Fibroblast of peridontal ligament (primary cell): ENCODE measurements around the gene LTF.
"Not testable (repeated sequence)": the region's sequence is repeated elsewhere in the genome, so short reads cannot be mapped to it uniquely, and the experiment has no call there.

Experiments used
- DNase-seq: peaks from one replicate; pipeline ENCODE4 v3.0.0-alpha.2; 2010; ENCODE audit errors: extremely low read depth

LTF gene

DNA sequence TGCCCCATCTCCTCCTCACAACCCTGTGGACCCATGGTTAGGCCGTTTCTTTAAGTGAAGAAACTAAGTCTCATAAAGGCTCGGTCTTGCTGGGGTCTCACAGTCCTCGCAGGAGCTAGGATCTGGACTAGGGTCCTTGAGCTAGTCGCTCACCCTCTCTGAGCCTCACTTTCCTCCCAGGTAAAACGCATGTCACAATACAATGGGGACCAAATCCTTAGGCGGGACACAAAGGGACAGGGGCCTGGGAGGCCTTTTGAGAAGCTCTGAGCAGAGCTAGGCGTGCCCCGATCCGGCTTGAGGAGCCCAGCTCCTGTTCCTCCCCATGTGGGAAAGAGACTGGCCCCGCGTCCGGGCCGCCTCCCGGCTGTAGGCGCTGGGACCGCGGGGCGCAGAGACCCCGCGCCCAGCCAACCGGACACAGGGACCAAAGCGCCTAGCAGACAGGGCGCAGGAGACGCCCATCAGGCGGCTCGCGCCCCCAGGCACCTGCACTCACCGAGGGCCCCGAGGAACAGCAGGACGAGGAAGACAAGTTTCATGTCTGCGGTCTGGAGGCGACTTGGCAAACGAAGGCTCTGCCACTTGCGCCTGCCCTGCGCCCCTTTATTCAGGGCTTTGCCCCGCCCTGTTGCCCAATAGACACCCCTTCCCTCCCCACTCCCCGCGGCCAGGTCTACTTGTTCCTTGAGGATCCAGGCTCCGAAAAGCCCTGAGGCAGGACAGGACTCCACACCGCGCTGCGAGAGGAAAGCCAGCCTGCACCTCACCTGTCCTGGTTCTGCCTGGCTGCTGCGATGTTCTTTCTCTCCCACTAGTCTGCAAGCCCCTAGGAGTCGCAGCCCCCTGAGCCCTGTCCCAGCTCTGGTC lies at the start of gene LTF:
Gene LTF, minus strand, starts transcription at position 580 of the 870 bp plus-strand sequence. Its CDS starts 38 bp downstream, at position 542.
- DNase-seq, result no peak

DNA sequence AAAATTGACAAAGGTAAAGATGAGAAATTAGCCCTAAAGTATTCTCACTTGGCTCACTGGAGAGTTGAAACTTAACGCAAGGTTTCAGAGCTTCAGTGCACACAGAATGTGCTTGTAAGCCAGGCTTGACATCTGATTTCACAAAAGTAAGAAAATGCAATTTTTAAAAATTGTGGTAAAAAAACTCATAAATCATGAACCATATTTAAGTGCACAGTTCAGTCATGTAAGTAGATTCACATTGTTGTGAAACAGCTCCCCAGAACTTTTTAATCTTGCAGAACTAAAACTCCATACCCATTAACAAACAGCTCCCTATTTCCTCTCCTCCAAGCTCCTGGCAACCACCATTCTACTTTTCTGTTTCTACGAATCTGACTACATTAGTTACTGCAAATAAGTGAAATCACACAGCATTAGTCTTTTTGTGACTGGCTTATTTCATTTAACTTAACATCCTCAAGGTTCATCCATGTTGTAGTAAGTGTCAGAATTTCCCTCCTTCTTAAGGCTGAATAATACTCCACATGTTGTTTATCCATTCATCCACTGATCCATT lies 47.6 kb upstream of the LTF start:
- no peak for DNase-seq

DNA sequence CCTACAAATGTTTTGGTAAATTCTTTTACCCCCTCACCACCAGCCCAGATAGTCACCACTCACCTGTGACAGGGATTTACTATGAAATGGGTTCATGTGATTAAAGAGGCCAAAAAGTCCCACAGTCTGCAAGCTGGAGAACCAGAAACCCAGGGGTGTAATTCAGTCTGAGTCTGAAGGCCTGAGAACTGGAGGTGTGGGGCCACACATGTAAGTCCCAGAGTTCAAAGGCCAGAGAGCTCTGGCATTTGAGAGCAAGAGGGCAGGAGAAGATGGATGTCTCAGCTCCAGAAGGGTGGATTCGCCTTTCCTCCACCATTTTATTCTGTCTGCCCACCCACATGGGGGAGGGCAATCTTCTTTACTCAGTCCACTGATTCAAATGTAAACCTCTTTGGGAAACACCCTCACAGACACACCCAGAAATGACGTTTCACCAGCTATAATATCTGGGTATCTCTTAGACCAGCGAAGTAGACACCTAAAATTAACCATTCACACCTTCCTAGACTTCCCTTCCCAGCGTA lies 45.0 kb upstream of the LTF start:
- DNase-seq, result no peak

DNA sequence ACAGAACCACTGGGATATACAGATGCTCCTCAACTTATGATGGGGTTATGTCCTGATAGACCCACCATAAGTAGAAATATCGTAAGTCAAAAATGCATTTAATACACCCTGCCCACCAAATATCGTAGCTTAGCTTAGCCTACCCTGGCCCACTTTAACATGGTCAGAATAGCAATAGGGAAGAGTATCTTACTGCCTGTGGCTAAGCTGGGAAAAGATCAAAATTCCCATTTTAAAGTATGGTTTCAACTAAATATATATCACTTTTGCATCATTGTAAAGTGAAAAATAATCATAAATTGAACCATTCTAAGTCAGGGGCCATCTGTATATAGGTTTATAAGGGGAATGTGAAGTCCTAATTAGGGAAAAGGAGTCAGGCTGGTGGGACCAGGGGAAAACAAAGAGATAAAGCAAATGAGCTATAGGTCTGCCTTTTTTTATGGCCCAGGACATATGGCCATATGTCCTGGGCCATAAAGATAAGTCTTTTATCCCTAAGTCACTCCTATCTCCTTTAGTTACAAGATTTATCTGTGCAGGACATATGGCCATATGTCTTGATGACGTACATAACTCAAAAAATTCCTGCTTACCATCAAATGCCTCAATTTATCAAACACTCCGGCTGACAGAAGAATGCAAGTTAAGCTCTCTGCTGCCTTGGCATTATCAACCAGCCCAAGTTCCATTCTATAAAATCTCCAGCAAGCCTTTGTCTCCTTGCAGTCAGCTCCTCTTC lies 44.3 kb upstream of the LTF start:
- DNase-seq, result no peak

DNA sequence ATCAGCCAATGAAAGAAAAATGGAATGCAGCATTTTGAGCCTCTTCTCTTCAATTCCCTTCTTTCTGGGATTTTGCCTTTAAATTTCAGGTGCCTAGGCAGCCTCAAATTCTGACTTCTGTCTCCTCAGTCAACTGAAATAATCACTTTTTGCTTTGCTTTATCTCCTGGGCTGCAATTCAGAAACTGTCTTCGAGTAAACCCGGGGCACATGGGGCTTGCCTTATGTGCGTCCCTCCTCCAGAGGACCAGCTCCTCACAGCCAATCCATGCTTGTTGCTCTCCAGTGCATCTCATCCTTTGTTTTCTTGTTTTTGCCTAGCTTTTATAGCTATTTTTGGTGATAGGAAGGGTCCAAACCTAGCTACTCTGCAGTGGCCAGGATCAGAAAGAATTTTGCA lies 41.8 kb upstream of the LTF start:
- no peak for DNase-seq

DNA sequence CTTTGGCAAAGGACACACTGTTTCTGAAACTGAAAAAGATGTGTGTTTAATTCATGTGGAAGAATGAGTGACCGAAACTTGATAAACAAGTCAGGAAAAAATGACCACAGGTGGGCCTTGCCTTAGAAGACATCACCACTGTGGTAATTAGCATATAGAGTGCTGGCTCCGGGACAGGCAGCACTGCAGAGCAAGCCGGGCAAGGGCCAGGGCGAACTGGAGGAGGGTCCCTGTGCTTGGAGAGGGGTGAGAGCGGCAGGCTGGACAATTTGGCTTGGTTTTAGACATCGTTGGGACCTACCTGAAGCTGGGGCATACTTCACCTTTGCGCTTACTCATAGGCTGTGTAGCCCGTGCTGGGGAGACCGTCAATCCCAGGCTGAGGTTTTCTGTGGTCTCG lies 41.2 kb upstream of the LTF start:
- no peak for DNase-seq

DNA sequence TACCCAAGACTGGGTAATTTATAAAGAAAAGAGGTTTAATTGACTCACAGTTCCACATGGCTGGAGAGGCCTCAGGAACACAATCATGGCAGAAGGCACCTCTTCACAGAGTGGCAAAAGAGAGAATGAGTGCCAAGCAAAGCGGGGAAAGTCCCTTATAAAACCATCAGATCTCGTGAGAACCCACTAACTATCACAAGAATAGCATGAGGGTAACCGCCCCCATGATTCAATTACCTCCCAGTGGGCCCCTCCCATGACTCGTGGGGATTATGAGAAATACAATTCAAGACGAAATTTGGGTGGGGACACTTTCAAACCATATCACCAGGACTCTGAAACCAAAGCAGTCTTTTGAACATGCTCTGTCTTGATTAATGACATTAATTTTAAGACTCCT lies 40.1 kb upstream of the LTF start:
- DNase-seq, result no peak

DNA sequence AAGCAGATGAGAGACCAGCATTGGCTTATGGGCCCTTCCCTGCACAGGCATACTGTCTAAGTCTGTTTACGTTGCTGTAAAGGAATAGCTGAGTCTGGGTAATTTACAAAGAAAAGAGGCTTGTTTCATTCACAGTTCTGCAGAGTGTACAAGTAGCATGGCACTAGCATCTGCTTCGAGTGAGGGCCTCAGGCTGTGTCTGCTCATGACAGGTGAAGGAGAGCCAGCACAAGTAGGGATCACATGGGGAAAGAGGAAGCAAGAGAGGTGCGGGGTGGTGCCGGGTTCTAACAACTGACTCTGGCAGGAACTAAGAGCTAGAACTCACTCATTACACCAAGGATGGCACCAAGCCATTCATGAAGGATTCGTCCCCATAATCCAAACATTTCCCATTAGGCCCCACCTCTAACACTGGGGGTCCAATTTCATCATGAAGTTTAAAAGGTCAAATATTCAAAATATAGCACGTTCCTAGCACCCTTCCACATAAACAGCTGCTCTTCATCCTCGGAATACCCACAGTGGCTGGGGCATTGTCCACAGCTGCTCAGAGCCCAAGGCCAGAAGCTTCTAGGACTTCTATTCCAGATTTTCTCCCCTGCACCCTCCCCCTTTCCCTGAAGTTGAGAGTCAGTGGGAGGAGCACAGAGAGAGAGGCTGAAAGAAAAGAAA lies 38.6 kb upstream of the LTF start:
- DNase-seq, result no peak

DNA sequence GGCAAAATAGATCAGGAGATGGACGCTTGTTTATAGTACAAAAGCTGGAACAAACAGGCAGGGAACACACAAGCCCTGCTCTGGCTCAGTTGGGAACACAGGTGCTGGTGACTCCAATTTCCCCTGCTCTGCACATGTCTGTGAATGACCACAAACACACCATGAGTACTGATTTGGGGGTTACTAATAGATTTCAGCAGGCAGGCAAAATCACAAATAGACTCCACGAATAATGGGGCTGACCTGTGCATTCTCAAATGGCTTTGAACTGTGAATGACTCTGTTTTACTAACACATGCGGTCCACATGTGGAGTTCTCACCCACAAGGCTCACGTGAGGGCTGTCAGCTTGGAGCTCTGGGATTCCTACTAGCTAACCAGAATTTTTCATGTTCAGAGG lies 37.0 kb upstream of the LTF start:
- DNase-seq, result no peak

DNA sequence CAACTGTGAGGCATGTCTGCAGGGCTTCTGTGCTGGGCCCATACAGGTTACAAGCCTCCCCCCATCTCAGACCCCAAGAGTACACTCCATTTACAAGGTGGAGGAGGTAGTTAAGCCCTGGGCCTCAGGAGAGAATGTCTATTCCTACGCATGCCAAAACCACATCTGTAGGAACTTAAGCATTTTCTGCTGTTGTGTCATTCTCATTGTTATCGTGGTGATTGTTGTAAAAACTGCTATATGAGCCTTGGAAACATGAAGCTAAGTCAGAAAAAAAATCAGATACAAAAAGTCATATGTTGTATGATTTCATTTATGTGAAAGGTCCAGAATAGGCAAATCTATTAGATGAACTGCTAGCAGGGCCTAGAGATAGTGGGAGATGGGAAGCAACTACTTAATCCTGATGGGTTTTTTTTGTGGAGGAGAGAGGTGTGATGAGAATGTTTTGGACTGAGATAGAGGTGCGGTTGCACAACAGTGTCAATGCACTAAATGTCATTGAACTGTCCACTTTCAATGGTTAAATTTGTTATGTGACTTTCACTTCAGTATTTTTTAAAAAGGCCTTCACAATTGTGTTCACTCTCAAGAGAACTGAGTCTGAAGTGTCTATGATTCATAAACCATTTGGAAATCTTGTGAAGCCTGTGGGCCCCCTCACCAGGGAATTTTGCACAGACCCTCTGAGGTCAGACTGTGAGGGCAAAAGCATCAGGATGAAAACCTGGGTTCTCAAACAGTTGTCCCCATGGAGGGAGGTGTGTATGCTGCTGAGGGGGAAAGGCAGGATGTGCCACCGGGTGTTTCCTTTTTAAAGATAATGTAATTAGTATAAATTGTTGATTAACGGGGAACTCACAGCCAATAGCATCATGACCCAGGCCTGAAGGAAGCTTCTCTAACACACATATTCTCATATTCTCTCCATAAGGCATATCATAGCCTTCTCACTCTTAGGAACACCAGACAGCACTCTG lies 36.2 kb upstream of the LTF start:
- peak; percentile 83 for DNase-seq

DNA sequence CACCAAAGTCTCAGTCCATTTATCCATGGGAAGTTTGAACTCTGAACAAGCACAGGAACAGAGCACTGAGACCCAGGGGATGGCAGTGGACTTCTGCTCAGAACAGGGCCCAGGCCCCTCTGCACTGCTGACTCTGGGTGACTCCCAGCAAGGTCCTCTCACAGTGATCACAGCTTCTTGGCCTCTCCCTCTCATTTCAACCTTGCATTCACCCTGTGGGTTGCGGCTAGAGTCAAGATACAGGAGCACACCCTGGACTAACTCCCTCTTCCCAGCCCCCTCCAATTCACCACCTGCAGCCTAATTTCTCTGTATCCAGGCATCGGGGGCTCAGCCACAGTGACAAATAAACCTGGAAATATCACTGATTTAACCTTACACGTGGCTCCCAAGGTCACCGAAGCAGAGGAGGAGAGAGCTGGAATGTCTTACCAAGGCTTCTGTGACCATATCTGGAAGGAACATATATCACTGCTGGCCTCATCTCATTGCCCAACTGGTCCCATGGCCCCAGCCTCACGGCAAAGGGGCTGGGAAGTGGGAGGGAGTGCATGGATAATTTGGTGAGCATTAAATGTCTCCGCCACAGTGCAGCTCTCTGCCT lies 34.3 kb upstream of the LTF start:
- no peak for DNase-seq

DNA sequence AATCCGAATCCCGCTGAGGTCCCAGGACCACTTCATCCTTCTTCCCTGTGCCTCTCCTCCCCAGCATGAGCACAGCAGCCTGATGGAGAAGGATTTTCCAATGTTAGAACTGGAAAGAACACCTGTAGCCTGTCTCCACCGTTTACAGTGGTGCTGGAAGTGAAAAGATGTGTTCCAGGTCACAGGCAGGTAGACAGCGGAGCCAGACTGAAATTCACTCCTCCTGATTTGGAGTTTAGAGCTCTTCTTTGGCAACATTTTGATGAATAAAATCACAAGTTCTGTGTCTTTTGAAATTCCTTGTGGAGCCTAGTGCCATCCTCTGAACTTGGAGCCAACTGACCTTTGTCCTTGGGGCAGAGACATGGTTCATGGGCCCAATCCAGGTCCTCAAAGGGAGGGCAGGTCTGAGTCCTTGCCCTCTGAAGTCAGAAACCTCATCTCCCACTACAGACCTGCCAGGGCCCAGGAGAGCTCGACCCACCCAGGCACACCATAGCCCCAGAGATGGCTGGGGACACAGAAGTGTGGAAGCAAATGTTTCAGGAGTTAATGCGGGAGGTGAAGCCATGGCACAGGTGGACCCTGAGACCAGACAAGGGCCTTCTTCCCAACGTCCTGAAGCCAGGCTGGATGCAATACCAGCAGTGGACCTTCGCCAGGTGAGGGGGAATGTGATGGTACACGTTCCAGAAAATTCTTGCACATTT lies 33.0 kb upstream of the LTF start, which contains the start of gene RTP3:
Gene RTP3, plus strand, starts transcription at position 421 of the 710 bp plus-strand sequence. Its CDS starts 87 bp downstream, at position 508.
- DNase-seq, result no peak

DNA sequence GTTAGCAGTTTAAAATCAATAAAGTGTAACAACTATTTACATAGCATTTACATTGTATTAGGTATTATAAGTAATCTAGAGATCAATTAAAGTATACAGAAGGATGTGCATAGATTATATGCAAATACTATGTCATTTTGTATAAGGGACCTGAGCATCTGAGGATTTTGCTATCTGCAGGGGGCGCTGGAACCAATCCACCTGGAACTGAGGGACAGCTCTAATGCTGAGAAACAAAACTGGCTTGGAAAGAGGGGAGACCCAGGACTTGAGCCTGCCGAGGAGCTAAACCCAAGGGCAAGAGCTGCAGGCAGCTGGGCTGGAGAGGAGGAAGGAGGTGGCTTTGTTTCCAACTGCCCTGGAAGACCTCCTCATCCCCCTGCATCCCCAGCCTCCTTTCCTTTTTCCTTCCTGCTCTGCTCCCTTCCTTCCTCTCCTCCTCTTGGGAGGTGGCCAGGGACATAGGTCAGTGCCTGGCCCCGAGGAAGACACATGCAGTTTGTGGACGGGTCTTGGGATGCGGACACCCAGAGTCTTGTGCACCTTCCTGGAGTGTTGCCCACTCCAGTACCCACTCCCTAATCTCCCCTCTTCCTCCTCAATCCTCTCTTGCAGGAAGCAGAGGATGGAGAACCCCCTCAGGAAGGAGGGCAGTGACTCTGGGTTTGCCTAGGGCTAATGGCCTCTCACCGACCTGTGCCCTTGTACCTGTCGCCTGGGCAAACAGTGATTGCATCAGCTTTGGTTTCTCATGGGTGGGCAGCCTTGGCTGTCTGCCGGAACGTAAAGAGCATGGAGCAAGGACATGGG lies 32.2 kb upstream of the LTF start:
- no peak for DNase-seq

DNA sequence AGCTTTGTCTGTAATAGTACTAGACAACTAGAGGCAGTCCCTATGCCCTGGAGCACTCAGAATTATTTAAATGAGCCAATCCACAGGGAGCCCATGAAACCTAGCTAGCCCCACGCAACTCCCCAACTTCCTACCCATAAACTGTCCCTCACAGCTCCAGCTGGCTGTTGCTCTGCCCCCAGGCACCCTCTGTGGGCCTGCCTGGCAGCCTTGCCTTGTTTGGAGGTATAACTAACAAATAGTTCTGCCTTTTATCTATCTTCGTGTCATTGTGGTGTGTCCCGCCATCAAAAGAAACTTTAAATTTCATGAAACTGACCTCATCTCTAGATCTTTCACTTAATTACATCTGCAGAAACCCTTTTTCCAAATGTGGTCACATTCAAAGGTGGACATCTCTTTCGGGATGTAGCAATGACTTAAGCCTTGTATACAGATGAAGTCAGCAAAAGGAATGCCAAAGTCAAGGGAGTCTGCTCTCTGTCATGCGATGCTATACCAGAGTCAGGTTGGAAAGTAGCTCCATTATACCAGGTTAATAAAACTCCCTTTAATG lies 31.3 kb upstream of the LTF start:
- peak; percentile 80 for DNase-seq

DNA sequence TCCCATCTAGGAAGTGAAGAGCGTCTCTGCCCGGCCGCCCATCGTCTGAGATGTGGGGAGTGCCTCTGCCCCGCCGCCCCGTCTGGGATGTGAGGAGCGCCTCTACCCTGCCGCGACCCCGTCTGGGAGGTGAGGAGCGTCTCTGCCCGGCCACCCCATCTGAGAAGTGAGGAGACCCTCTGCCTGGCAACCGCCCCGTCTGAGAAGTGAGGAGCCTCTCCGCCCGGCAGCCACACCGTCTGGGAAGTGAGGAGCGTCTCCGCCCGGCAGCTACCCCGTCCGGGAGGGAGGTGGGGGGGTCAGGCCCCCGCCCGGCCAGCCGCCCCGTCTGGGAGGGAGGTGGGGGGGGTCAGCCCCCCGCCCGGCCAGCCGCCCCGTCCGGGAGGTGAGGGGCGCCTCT lies 29.8 kb upstream of the LTF start:
- DNase-seq, result not testable (repeated sequence)

DNA sequence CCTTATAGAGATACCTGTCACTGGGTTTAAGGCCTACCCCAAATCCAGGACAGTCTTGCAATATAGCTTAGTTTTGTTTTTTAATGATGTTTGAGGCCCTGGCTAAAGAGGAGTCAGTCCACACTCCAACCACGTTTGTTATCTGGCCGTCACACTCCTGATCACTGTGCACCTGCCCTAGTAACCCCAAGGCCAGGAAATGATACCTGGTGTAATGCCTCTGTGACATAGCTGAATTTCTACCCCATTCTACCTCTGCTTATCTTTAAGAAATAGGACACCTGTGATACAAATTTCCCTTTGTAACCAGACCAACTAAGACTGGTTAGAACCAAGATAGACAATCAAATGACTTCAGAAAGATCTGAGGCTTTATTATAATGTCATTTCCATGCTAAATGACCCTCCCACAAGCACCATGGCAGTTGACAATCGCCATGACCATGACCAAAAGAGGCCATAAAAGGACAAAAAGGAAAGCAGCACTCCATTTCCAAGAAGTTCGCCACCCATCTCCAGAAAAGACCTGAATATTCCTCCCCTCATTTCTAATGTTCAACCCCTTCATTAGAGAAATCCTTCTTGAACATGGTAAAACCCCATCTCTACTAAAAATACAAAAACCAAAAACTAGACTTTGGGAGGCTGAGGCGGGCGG lies 28.3 kb upstream of the LTF start:
- no peak for DNase-seq

DNA sequence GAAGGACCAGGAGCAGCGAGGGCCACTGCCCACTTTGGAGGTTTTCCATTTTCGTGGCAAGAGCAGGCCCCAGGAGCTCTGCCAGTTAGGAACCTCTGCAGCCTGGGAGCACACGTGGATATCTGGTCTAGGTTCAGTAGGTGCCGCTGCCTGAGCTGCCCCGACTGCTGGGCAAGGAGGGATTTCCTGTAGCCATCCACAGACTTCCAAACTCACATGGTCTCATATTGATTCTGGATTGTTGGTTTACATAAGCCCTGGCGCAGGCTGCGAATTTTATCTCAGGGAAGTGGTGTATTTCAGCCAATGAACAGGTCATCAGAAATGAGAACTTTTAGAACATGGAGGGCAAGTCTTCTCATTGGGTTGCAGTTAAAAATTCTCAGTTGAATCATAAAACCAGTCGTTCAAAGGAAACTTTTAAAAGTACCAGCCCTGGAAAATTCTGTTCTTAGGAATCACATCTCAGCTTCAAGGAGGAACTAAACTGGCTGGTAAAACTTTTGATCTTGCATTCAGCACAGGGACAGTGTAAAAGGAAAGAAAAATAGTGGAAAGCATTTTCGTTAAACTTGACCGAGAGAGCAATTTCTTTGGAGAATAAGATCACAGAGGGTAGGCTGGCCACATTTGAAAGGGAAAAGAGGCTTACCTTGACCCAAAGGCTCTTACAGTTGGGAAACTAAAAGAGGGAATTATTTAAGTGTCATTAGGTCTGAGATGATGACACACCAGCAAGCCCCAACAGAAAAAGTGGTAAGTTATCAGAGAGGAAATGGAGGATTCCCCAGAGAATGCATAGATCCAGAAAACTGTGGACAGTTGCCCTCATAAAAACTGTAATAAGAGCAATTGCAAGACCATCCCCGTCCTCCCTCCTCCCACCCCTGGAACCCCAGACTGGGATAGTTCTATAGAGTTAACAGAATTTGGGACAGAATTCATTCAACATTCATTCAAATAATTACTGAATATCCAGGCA lies 26.7 kb upstream of the LTF start:
- no peak for DNase-seq
